ENCODE results near the gene NUP210. TPM values are rescaled to one million over a fixed set of nuclear protein-coding genes. Genes with fewer than 3 reads are reported as not detected.

The NUP210 gene
- total RNA-seq, 4 donors from 2014 or later = 9.8 to 24.6 (median 17.7) TPM

GRCh38 chr3:13375464-13375863 is 44.7 kb downstream of the NUP210 start:
- 89 to 92% methylated on average over 10 of the region's 10 CpGs for WGBS, 2 donors
- no peak for TF ChIP-seq CTCF (IDR thresholded peaks at IDR 0.05)
- no peak for TF ChIP-seq POLR2A (IDR thresholded peaks at IDR 0.05)
- Histone ChIP-seq H3K9me3 (no peaks in the 10 kb centered on the region), H3K36me3 (peaks cover 3 to 9% of the 10 kb centered on the region in 2 donors), H3K4me3 (replicated peaks in 1 of 3) (no peak overlapping the region), H3K4me1 (no peaks in the 10 kb centered on the region), H3K27me3 (no peaks in the 10 kb centered on the region), H3K27ac (no peak overlapping the region)
- intact Hi-C loops (cut with DNase I) = no loop called here
- no peak for DNase-seq

- Histone ChIP-seq H3K9me3 (no peaks in the 10 kb centered on the region), H3K27me3 (no peaks in the 10 kb centered on the region), H3K36me3 (peaks cover 3 to 9% of the 10 kb centered on the region in 2 donors), H3K4me1 (no peaks in the 10 kb centered on the region), H3K4me3 (replicated peaks in 1 of 3) (no peak overlapping the region), H3K27ac (no peak overlapping the region)
- intact Hi-C loops (cut with DNase I) = no loop called here
- WGBS, 2 donors = 96% methylated on average over 13 of the region's 13 CpGs
- DNase-seq = no peak
- TF ChIP-seq CTCF (IDR thresholded peaks at IDR 0.05) (no peak), POLR2A (IDR thresholded peaks at IDR 0.05) (no peak)
Observed at GRCh38 chr3:13373975-13374586, 46.0 kb downstream of the NUP210 start.

GRCh38 chr3:13372656-13373055 is 47.5 kb downstream of the NUP210 start:
- intact Hi-C loops (cut with DNase I) = no loop called here
- TF ChIP-seq CTCF (IDR thresholded peaks at IDR 0.05) = no peak
- no peak for TF ChIP-seq POLR2A (IDR thresholded peaks at IDR 0.05)
- Histone ChIP-seq H3K9me3 (no peaks in the 10 kb centered on the region), H3K4me1 (no peaks in the 10 kb centered on the region), H3K36me3 (peaks cover 3 to 9% of the 10 kb centered on the region in 2 donors), H3K4me3 (replicated peaks in 1 of 3) (no peak overlapping the region), H3K27me3 (no peaks in the 10 kb centered on the region), H3K27ac (no peak overlapping the region)
- WGBS, 2 donors = 94 to 96% methylated on average over 8 of the region's 8 CpGs
- no peak for DNase-seq

GRCh38 chr3:13372126-13372525 is 48.0 kb downstream of the NUP210 start:
- TF ChIP-seq CTCF (IDR thresholded peaks at IDR 0.05) (no peak), POLR2A (IDR thresholded peaks at IDR 0.05) (no peak)
- H3K4me3 ChIP-seq (replicated peaks in 1 of 3) = no peak overlapping the region
- intact Hi-C loops (cut with DNase I) = no loop called here
- no peaks in the 10 kb centered on the region for H3K9me3 ChIP-seq
- H3K4me1 ChIP-seq = no peaks in the 10 kb centered on the region
- H3K36me3 ChIP-seq = peaks cover 3 to 9% of the 10 kb centered on the region in 2 donors
- DNase-seq = no peak
- H3K27ac ChIP-seq = no peak overlapping the region
- WGBS, 2 donors = 96% methylated on average over 4 of the region's 4 CpGs
- H3K27me3 ChIP-seq = no peaks in the 10 kb centered on the region

GRCh38 chr3:13371100-13372075 is 48.7 kb downstream of the NUP210 start:
- 89 to 94% methylated on average over 16 to 17 of the region's 17 CpGs for WGBS, 2 donors
- Histone ChIP-seq H3K9me3 (no peaks in the 10 kb centered on the region), H3K4me1 (no peaks in the 10 kb centered on the region), H3K27ac (no peak overlapping the region), H3K36me3 (peaks cover 3 to 9% of the 10 kb centered on the region in 2 donors), H3K4me3 (replicated peaks in 1 of 3) (no peak overlapping the region), H3K27me3 (no peaks in the 10 kb centered on the region)
- intact Hi-C loops (cut with DNase I) = no loop called here
- no peak for DNase-seq
- TF ChIP-seq CTCF (IDR thresholded peaks at IDR 0.05) (no peak), POLR2A (IDR thresholded peaks at IDR 0.05) (no peak)

Data from thyroid gland (tissue), 4 donors.